GM18511 (cell line): ENCODE results near the gene CA12.

Source experiments
- ATAC-seq: cut with Tn5 transposase; IDR thresholded peaks from one replicate; pipeline ENCODE4 v1.9.1; 2021; ENCODE audit warnings: mild to moderate bottlenecking, moderate library complexity; ENCODE audit not compliant: unreplicated experiment

CA12 gene

DNA sequence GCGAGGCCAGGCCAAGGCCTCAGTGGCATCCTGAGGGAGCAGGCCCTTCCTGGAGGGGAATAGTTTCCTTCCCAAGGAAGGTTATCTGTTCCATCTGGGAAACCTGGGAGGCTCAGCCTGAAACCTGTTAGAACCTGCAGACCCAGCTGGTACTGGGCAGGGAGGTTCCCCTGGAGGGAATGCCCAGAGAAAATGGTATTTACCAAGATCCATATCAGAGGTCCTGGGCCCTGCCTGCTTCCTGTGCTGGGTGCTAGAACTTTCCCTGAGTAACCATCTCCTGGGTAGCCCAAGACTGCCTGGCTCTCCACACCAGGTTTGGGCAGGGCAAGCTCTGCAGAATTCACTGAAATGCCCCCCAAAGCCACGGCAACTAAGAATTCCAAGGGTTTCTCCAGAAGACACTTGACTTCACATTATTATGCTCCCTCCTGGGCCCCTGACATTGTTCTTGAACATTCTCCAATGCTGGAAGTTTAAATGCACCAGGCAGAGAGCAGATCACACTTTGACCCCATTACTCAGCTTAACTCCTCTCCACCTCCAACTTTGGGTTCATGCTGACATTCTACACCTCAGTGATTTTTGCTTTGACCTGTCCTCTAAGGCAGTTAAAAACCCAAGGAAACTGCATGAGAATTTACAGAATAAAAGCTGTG is 2.0 kb downstream of the CA12 start:
- ATAC-seq, result no peak

- no peak for ATAC-seq
Measured at GRCh38 chr15:63378946-63379345, 2.7 kb downstream of the CA12 start.

DNA sequence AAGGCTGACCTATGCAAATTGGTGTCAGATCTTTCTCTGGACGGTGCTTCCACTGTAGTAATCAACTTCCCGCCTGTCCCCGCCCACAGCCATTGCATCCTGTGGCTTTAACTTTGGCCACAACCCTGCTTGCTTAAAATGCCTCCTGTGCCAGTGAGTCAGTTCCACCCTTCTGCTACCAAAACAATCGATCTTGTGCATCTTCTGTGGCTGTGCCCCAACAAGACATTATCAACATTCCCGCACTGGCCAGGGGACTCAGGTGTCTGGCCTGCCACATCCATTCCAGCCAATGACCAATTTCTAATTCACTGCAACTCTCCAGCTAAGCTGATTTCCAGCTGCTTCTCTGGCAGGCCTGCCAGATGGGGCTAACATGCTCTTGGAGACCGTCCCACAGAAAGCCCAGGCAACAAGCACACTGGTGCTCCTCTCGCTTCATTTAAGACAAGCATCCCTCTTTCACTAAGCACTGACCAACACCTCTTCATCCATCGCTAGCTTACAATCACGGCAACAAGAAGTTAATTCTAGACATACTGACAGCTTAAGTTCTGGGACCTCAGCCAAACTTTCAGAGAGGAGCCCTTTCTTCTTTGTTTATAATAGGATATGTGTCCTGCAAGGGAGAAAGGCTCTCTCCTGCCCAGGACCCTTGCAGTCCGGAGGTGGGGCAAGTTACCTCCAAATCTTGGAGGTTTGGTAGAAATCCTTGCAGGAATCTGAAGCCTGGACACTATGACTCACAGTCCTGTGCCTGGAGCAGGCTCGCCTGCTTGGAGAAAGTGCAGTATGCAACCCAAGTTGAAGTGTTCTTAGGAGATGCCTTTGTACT is 6.7 kb downstream of the CA12 start:
- no peak for ATAC-seq

DNA sequence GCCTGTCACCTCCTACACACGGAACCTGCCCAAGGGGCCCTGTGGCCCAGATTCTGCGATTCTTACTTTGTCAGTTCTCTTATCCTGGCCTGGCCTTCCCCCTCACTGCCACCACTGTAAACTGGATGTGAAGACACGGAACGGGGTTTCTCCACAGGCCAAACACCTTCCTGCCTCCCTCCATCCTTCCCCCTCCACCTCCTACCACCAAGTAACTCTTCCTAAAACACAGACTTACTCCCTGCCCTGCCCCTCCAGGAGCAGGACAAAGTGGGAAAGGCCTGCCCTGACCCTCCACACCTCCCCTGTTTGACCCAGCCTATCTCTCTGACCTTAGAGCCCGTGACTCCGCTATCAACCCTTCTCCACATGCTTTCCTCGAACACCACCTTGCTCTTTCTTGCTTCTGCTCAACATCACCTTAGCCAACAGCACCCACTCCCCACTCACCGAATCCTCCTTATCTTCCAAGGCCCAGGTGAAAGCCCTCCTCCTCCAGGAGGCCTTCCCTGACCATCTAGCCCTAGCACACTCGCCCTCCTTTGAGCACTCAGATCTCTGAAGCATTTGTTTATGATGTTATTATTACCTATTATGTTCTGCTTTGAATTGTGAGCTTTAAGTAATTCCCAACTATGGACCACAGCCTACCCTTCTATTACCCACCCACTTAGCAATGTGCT is 7.6 kb downstream of the CA12 start:
- ATAC-seq, result no peak

DNA sequence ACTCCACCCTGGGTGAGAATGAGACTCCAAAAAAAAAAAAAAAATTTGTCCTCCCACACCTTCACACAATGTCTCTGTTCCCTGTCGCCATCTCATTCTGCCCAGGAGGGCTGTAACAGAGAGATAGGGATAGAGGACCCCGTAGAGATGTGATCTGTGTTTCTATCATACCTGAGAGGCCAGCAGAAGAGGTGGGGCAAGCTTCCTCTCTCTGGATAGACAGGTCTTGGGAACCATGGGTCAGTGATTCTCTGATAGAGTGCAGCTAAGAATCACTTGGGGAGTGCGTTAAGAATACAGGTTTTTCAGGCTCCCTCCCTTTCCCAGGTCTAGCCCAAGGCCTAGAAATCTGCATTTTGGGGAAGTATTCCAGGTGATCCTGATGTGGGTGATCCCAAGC is 8.3 kb downstream of the CA12 start:
- no peak for ATAC-seq

- no peak for ATAC-seq
Measured at GRCh38 chr15:63372753-63373152, 8.9 kb downstream of the CA12 start.

GRCh38 chr15:63372018-63372705 is 9.5 kb downstream of the CA12 start:
- no peak for ATAC-seq

DNA sequence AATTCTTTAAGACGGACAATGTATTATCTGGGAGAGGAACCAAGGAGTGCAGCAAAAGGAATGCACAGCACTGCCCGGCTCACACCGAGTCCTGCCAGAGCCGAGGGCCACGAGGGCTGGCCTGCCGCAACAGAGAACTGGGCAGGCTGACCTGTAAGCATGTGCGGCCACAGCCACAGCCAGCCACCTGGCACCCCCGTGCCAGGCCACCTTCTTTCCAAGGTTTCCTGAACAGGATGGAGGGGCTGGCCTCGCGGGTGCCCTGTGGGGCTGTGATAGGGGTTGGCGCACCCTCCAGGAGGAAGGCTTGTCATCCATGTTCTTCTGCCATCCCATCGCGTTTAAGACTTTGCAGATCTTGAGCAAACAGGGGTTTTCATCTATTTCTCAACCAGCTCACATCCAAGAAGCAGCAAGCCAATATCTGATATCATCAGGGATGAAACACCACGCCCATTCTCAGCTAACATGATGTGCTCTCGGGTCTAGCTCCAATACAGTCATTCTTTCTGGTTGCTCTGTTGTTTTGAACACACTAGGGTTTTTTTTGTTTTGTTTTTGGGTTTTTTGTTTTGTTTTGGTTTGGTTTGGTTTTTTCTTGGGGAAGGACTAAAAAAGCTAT is 10.2 kb downstream of the CA12 start:
- ATAC-seq, result no peak

DNA sequence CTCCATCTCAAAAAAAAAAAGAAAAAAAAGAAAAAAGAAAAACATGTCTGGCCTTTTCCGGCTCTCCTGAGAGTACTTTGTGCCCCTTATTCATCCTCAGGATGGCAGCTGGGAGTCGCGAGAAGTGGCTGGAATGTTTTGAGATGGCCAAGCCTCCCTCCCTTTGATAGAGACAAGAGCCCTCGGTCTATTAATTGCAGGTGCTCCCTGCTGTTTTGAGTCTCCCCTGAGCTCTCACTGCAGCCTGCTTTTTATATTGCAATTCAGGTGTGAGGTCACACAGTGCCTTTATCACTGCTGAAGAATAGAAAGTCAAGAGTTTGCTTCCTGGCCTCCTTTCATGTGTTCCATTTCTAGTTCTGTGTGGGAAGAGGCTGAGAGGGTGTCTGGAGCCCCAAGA is 10.9 kb downstream of the CA12 start:
- ATAC-seq, result no peak

DNA sequence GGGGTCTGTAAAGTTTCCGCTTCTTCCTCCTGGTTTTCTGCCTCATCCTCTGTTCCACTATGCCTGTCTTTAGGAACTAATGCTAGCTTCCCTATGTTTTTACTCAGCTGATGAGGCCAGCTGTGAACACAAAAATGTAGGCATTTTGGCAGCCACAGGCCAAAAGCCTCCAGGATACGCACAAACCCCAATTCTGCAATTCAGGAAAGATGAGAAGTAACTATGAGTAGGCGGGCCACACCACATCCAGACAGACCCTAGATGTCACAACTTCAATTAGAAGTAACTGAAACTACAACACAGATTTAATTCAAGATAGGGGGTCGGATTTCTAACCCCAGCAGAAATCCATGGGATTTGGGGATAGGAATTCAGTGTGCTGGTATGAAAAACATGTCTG is 11.9 kb downstream of the CA12 start:
- no peak for ATAC-seq

DNA sequence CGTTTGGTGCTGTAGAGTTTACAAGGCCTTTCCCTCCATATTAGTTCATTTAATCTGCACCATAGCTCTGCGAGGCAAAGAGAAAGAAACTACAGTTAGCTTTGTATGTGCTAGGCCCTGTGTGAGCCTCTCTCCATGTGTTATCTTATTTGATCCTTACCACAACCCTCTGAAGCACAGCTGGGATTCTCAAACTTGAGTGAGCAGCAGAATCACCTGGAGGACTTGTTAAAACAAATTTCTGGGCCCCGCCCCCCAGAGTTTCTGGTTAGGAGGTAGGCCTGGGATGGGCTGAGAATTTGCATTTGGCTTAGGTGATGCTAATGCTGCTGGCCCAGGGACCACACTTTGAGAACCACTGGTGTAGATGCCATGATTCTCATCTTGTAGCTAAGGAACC is 12.3 kb downstream of the CA12 start:
- ATAC-seq, result no peak

DNA sequence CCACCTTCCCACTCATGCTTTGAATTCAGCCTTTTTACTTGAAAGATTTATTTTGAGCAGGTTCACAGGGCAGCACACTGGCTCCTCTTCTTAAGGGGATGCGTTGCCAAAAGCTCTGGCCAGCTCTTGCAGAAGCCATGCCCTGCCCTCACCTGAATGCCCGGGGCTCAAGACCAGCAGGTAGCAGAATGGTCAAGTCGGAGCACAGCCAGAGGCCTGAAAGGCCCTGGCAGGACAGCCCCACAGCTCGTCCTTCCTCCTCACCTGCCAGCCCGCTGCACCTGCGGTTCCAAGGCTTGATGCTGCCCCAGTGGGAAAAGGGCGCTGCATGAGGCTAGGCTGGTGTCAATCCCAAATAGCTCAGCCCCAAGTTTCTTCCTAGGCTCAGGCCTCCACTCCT is 13.1 kb downstream of the CA12 start:
- no peak for ATAC-seq

DNA sequence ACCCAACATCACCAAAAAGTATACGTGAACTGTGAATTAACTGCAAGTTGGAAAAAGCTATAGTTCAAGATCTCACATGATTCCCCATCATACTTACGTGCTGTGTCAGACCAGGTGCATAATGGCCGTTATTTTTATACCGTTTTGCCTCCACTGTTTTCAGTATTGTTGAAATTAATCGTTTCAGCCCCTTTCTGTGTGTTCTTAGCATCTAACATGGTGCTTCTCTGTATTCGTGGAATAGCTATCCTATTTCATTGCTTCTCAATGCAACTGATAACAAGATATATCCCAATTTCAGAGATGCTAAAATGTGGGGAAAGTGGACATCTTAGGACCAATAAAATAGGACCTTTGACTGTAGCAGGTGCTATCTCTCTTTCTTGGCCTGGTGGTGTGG is 13.7 kb downstream of the CA12 start:
- no peak for ATAC-seq

DNA sequence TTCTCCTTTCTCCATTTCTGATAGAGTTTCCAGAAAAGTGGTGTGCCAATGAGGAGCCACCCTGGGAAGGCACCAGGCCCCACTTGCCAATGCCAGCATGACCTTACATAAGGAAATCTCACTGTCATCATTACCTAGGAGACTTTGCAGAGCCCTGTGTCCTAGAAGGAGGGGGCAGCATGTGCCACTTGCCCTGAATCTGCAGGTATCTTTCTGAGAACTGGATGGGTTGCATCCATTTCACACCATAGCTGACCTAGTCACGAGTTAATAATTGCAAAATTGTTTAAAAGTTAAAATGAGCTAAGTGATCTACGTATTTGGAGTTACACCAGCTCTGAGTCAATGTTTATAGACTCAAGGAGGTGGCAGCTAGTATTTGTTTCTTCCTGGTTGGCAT is 14.3 kb downstream of the CA12 start:
- no peak for ATAC-seq

- no peak for ATAC-seq
Measured at GRCh38 chr15:63366451-63366850, 15.2 kb downstream of the CA12 start.

DNA sequence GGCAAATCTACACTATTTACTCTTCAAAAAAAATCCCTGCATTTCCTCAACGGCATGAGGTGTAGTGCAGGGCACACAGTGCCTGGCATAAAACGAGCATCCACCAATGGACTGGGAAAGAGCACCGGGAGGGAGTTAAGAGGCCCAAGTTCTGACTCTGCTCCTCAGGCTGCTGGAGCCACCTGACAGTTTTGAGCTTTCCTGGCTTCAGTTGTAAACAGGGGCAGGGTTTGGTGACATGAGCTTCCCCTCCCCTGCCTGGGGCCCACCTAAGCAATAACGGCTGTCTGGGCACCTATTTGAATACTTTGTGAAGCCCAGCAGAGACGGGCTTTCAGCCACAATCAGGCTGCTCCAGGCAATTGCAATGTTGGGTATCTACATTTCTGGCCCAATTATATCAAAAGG is 16.4 kb downstream of the CA12 start:
- ATAC-seq, result no peak

DNA sequence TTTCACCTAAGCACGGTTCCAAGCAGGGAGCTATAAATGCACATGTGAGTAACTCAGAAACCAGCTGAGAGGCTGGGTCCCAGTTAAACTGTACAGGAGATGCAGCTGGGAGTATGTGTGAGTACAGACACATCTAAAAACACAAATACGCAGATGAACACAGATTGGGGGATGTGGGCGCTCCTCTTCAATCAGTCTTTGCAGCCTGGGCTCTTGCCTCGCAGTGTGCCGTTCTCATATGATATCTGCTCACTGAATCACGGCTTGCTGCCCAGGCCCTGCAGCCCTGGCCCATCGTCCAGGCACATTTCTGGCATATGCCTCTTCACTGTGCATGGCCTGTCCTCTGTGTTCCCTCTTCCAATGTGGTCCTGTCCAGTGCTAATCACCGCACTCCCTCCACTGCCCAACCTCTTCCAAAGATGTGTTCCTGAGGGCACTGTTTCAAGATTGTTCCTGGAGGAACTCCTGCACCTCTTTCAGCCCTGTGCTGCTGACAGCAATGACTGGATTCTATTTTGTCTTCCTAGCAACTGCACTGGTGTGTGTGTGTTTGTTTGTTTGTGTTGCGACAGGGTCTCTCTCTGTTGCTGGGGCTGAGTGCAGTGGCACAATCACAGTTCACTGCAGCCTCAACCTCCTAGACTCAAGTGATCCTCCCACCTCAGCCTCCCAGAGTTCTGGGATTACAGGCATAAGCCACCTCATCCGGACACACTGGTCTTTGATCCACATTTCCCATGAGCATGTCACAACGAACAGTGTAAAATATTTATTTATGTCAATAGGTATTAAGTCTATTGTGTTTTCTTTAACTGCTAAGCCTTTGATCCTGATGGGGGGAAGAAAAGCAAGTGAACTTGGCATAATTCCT is 17.0 kb downstream of the CA12 start:
- ATAC-seq, result no peak

- no peak for ATAC-seq
Measured at GRCh38 chr15:63363292-63363691, 18.4 kb downstream of the CA12 start.

- no peak for ATAC-seq
Measured at GRCh38 chr15:63362885-63363284, 18.8 kb downstream of the CA12 start.

DNA sequence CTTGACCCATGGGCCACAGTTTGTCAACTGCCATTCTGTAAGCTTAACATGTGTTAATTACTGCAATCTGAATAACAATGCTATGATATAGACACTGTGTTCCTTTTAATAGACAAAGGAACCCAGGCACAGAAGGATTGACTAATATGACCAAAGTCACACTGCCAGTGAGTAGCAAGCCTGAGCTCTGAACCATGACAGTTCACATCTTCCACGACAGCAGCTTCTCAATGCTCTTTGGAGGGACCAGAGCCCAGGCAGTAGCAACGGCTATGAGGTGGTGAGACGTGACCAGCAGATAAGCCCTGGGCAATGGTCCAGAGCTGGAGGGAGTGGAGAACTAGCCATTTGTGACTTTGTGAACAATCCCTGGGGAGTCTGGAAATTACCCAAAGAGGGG is 19.4 kb downstream of the CA12 start:
- ATAC-seq, result no peak
